Uterus (tissue), 2 donors: ENCODE results near the gene TOGARAM2.

Experiments used
- POLR2A ChIP-seq, 2 donors: fragments of 450-650 bp; IDR thresholded peaks; one replicate each; pipeline ENCODE4 v1.6.1; 2016; ENCODE audit warnings: antibody characterized with exemption in 2 of 2, mild to moderate bottlenecking in 1 of 2, moderate library complexity in 1 of 2
- TF ChIP-seq, protein P1 (sequence below), 4 experiments: fragments of 200-600 bp in 2 of 4; fragments of 450-650 bp in 2 of 4; sonication (generic) in 2 of 4; IDR thresholded peaks; one replicate each; pipeline ENCODE4 v1.5.1; 2016 to 2019; ENCODE audit warnings: antibody characterized with exemption in 4 of 4, mild to moderate bottlenecking in 2 of 4, moderate library complexity in 1 of 4

DNA sequence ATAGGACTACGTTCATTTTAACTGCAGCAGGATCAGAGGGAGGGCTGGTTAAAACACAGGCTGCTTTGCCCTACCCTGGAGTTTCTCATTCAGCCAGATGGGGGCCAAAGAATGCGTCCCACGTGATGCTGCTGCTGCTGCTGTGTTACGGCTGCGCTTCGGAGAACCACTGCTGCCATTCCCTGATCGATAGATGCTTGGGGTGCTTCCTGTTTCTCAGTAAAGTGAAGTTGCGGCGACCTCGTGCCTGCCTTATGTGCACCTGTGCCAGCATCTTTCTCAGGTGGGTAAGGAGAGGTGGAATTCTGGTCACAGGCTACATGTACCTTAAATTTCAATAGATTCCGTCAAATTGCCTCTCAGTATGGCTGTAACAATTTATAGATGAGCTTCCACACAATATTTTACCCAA lies 24.7 kb upstream of the TOGARAM2 start:
- no peak for TF ChIP-seq POLR2A (IDR thresholded peaks at IDR 0.05)
- TF ChIP-seq, protein P1, sequence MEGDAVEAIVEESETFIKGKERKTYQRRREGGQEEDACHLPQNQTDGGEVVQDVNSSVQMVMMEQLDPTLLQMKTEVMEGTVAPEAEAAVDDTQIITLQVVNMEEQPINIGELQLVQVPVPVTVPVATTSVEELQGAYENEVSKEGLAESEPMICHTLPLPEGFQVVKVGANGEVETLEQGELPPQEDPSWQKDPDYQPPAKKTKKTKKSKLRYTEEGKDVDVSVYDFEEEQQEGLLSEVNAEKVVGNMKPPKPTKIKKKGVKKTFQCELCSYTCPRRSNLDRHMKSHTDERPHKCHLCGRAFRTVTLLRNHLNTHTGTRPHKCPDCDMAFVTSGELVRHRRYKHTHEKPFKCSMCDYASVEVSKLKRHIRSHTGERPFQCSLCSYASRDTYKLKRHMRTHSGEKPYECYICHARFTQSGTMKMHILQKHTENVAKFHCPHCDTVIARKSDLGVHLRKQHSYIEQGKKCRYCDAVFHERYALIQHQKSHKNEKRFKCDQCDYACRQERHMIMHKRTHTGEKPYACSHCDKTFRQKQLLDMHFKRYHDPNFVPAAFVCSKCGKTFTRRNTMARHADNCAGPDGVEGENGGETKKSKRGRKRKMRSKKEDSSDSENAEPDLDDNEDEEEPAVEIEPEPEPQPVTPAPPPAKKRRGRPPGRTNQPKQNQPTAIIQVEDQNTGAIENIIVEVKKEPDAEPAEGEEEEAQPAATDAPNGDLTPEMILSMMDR (IDR thresholded peaks at IDR 0.05): no peak
